ENCODE data around the gene UBAC2.

Gene UBAC2

DNA sequence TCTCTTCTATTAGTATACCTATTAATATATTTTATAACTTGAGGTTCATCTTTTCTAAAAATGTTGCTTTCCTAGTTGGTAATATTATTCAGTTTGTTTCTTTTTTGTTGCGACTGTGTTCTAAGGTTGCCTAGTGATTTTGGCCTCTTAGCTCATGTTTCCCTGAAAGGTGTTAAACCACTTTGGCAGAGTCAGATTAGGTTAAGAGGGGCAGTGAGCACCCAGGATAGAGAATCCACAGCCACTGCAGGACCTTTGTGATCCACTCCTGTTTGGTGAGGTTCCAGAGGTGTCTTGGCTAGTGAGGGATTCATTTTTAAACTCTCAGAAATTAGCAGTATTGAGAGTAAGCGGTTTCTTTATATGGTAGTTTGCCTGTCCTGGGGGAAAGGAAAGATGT lies 72.5 kb downstream of the UBAC2 start:
- no peak for DNase-seq

DNA sequence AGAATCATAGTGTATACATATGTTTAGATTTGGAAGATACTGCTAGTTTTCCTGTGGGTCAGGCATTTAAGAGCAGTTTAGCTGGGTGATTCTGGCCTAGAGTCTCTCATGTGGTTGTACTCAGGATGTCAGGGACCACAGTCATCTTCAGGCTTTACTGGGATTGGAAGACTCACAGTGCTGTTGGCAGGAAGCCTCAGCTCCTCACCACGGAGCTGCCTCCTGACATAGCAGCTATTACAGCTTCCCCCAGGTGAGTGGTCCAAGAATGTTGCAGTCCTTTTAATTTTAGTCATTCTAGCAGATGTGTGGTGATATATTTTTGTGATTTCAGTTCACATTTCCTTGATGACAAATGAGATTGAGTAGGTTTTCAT lies 74.4 kb downstream of the UBAC2 start:
- no peak for DNase-seq

DNA sequence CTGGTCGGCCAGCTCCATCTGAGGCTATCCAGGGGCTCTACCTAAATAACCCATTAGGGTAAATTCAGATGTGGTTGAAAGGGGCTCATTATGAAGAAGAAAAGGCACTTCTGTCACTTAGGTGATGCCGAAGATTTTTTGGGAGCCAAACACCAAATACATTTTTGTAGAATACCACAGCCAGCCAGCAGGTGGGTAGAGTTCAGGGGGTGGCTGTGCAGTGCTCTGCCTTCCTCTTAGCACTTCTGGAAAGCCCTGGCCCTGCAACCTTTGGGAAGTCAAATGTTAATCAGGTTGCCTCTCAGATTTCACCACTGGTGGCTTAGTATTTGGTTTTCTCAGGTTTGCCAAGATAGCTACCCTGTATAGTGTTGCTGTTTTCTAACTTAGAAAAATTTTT lies 76.1 kb downstream of the UBAC2 start:
- no peak for DNase-seq

GRCh38 chr13:99277629-99278028 lies 77.0 kb downstream of the UBAC2 start:
- DNase-seq = no peak

- DNase-seq = no peak
These were observed 77.5 kb downstream of the UBAC2 start for GRCh38 chr13:99278200-99278599.

- no peak for DNase-seq
These were observed 78.2 kb downstream of the UBAC2 start for GRCh38 chr13:99278843-99279242.

DNA sequence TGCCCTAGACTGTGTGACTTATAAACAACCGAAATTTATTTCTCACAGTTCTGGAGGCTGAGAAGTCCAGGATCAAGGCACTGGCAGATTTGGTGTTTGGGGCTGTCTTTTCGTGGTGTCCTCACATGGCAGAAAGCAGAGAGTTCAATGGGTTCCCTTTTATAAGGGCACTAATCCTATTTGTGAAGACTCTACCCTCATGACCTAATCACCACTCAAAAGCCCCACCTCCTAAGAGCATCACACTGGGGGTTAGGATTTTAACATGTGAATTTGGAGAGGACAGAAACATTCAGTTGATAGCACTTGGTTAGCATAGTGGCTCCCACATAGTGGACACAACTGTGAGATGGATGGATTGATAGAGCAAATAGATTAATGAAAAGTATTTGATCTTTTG lies 79.0 kb downstream of the UBAC2 start:
- DNase-seq = no peak

DNA sequence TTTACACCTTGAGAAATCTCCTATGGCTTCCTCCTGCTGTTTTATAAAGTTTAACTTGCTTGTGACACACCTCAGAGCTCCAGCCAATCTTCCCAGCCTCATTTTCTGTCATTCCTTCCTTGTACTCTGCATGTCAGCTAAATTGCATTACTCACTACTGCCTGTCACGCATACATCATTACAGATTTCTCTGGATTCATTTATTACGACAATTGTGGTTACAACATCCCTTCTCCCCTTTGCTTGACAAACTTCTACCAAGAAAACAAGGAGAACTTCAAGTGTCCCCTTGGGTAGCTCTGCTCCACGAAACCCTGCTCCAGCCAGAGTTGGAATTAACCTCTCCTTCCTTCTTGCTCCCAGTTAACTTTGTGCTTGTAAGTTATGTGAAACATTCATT lies 79.5 kb downstream of the UBAC2 start:
- no peak for DNase-seq

GRCh38 chr13:99281811-99282263 lies 81.2 kb downstream of the UBAC2 start:
- no peak for DNase-seq

GRCh38 chr13:99282264-99283231 lies 81.9 kb downstream of the UBAC2 start:
- no peak for DNase-seq

DNA sequence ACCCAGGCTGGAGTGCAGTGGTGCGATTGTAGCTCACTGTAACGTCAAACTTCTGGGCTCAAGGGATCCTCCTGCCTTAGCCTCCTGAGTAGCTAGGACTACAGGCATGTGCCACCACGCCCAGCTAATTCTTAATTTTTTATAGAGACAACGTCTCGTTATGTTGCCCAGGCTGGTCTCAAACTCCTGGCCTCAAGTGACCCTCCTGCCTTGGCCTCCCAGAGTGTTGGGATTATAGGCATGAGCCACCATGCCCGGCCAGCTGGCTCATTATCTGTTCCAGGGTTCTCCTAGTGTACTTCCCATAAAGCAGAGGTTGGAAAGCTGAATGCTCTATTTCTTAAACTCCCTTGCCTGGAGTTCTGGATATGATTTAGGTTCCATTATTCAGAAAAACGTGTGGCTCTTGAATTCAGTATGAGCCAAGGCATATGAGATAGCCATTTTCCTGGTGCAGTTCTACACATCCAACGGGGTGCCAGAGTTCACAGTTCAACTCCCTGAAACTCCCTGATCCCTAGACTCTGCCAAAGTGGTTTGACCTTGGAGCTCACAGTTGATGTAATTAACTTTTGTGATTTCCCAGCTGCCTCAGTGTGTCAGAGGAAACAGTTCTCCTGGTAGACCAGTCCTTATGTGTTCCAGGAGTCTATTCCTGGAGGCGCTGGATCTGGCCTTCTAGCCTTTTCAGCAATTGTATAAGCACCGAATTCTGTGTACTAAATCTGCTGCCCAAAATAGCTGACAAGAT lies 85.0 kb downstream of the UBAC2 start:
- no peak for DNase-seq

DNA sequence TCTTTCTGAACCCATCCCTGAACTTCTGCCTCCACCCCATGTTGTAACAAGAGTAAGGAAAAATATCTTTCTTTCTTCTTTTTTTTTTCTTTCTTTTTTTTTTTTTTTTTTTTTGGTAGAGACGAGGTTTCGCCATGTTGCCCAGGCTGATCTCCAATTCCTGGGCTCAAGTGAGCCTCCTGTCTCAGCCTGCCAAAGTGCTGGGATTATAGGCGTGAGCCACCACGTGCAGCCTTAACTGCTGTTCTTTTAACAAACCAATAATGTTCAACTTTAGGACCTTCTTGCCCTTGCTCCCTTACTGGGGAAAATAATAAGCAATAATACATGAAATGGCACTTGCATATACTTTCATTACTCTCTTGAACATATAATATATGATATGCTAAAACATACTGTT lies 86.9 kb downstream of the UBAC2 start:
- no peak for DNase-seq

- DNase-seq = no peak
These were observed 87.4 kb downstream of the UBAC2 start for GRCh38 chr13:99288089-99288488.

DNA sequence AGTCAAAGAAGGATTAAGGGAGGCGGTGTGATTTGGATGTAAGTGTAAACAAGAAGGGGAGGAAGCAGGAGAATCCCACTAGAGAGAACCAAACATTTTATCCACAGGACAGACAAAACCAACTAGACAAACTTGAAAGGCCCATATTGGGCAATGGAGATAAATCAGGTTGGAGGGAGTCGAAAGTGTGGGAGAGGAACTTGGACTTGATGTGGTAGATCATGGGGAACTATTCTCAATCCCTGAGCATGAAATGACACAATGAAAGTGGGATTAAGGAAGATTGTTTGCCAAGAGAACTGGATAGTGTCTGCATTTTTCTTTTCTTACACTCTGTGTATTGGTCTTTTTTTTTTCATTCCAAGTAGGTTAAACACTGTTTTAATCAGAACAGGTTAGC lies 88.6 kb downstream of the UBAC2 start:
- DNase-seq = no peak

- no peak for DNase-seq
These were observed 89.2 kb downstream of the UBAC2 start for GRCh38 chr13:99289674-99290337.

DNA sequence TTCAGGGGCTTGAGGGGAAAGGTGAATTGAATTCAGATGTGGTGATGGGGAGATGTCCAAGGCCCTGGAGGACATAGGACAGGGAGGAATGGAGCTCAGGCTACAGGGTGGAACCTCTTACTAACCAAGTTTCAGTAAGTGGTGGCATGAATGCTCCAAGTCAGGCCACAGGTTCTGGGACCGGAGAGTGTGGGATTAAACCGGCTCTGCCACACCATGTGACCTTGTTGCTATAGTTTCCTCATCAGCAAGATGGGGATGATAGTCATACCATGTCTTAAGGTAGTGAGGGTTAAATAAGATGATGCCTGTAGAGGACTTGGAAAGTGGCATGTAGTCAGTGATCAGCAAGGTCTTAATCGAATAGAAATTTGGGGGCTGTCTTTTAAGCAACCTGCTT lies 90.2 kb downstream of the UBAC2 start:
- no peak for DNase-seq

DNA sequence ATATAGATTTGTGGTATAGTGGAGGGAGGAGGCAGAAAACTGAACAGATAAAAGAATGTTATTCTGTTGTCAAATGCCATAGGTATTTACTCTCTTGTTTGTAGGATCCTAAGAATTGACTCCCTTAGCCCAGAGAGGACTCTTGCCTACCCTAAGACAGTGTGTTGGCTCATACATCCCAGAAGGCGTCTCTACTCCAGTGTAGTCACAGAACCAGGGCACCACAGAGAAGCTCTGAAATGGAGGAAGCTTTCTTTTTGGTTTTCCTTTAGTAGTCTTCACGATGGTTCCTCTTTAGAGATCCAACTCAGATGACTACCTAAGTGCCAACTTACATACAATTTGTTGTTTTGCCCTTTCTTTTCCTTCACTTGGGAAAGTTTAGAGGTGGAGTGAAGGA lies 92.5 kb downstream of the UBAC2 start:
- DNase-seq = no peak

DNA sequence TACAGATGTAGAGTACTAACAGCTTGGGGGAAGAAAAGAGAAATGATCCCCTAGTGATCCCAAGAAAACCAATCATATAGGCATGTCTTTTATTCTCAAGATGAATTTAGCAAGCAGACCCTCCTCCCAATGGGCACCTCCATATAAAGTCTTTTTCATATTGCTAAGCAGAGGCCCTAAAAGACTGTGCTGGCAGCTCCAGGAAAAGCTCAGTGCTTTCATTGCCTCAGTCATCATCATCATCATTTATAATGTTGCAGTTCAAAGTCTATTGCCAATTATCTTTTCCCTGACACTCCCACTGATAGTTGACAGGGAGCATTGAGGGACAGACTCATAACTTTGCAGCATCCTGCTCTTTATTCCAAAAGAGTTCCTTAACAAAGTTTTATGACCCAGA lies 93.5 kb downstream of the UBAC2 start:
- no peak for DNase-seq

GRCh38 chr13:99294958-99295357 lies 94.3 kb downstream of the UBAC2 start:
- DNase-seq = no peak

DNA sequence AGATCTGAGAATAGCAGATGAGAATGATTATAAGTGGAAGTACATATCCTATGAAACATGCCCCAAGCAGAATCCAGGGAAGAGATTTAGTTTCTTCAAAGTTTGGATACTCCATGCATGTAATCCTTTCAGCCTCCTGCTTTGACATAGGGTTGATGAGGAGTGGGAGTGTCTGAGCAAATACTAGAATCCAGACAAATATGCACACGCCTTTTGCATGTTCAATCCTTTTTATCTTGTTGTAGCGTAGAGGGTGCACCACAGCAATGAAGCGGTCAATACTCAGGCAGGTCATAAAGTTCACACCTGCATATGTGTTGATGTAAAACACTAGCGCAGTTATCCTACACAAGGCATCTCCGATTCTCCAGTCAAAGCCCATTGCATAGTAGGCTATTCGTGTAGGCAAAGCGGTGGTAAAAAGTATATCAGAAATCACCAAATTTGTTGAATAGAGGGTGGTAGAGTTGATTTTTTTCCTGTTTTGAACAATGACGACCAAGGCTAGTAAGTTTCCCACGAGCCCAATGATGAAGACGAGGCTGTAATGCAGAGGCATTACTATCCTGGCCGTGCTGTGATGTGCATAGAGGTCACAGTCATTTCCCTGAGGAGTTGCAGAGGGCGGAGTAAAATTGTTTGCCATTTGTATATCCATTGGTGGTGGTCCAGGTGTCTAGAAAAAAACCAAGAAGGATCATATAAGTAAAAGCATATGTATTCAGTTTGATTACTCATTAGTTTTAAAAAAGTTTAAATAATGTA lies 95.0 kb downstream of the UBAC2 start:
- DNase-seq = no peak

DNA sequence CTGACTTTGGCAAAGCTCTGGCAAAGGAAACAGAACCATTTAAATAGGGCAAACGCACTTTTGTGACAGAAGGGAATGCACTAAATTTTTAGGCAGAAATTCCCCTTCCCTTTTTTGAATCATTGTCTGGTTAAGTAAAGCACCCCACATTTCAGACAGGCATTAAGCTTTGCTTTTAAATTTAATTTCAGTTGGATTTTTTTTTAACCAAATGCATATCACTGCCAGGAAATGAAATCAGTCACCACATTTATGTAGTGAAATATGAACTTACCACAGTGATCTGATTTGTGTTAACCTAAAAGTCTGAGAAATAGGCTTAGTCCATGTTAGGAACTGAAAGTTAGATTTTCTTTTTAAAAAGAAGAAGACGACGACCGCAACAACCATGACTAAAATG lies 95.7 kb downstream of the UBAC2 start:
- DNase-seq = no peak

GRCh38 chr13:99297331-99297730 lies 96.7 kb downstream of the UBAC2 start:
- DNase-seq = no peak

GRCh38 chr13:99298056-99298455 lies 97.4 kb downstream of the UBAC2 start:
- DNase-seq = no peak

Data from NCI-H1436 (cell line).